ENCODE data around the gene PSMD12. TPM values are rescaled to one million over a fixed set of nuclear protein-coding genes. Genes with fewer than 3 reads are reported as not detected.
"Not testable (repeated sequence)": the region's sequence is repeated elsewhere in the genome, so short reads cannot be mapped to it uniquely, and the experiment has no call there.

Gene PSMD12
- total RNA-seq, 1 donor from 2014 or later, result 41.3 TPM

DNA sequence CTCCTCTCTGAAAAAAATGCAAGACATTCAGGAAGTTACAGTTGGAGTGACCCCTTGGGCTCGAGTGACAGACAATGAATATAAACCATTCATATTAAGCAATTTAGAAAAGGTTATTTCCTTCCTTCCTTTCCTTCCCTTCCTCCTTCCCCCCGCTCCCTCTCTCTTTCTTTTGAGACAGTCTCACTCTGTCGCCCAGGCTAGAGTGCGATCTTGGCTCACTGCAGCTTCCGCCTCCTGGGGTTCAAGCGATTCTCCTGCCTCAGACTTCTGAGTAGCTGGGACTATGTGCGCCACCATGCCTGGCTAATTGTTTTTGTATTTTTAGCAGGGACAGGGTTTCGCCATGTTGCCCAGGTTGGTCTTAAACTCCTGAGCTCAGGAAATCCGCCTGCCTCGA, 13.2 kb downstream of the PSMD12 start:
- H3K9me3 ChIP-seq, result no peaks in the 10 kb centered on the region
- intact Hi-C loops (cut with DNase I), result no loop called here
- H3K4me1 ChIP-seq, result peaks cover 8% of the 10 kb centered on the region
- no peak overlapping the region for H3K27ac ChIP-seq
- H3K4me3 ChIP-seq, result no peak overlapping the region
- TF ChIP-seq, protein P1, sequence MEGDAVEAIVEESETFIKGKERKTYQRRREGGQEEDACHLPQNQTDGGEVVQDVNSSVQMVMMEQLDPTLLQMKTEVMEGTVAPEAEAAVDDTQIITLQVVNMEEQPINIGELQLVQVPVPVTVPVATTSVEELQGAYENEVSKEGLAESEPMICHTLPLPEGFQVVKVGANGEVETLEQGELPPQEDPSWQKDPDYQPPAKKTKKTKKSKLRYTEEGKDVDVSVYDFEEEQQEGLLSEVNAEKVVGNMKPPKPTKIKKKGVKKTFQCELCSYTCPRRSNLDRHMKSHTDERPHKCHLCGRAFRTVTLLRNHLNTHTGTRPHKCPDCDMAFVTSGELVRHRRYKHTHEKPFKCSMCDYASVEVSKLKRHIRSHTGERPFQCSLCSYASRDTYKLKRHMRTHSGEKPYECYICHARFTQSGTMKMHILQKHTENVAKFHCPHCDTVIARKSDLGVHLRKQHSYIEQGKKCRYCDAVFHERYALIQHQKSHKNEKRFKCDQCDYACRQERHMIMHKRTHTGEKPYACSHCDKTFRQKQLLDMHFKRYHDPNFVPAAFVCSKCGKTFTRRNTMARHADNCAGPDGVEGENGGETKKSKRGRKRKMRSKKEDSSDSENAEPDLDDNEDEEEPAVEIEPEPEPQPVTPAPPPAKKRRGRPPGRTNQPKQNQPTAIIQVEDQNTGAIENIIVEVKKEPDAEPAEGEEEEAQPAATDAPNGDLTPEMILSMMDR (IDR thresholded peaks at IDR 0.05), result no peak
- H3K36me3 ChIP-seq, result peaks cover 97% of the 10 kb centered on the region
- no peaks in the 10 kb centered on the region for H3K27me3 ChIP-seq (ENCODE audit: low read depth)
- no peak for DNase-seq
- ATAC-seq, result no peak

DNA sequence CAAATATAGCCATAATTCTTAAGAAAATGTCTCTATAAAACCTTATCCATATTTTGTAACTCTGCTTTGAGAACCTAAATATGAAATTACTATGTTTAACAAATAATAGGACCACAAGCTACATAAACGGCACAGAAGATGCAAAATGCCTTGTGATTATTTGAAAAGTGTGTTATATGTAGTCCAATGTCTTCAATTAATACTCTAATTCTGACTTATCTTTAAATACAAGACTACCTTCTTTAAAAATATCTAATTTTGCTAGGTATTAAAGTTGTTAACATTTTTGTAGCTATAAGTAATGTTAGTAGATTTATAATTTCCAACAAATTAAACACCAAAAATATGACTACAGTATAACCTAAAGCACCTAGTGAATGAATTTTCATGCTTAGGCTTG, 17.0 kb downstream of the PSMD12 start:
- intact Hi-C loops (cut with DNase I), result no loop called here
- Histone ChIP-seq H3K36me3 (peaks cover 100% of the 10 kb centered on the region), H3K4me1 (peaks cover 8% of the 10 kb centered on the region), H3K27ac (no peak overlapping the region), H3K27me3 (ENCODE audit: low read depth) (no peaks in the 10 kb centered on the region), H3K9me3 (no peaks in the 10 kb centered on the region), H3K4me3 (no peak overlapping the region)
- TF ChIP-seq, protein P1 (IDR thresholded peaks at IDR 0.05), result no peak
- DNase-seq (no peak), ATAC-seq (no peak)

DNA sequence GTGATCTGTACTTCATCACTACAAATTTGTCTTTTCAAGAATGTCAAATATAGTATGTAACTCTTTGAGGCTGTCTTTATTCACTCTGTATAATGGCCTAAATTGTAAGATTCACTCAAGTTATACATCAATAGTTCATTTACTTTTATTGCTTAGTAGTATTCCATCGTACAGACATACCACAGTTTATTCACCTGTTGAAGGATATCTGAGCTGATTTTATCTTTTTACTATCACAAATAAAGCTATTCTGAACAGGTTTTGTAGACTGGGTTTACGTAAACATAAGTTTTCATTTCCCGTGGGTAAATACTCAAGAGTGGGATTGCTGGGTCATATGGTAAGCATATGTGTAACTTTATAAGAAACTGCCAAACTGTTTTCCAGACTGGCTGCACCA, 18.6 kb downstream of the PSMD12 start:
- H3K27ac ChIP-seq, result no peak overlapping the region
- peaks cover 7% of the 10 kb centered on the region for H3K4me1 ChIP-seq
- peaks cover 100% of the 10 kb centered on the region for H3K36me3 ChIP-seq
- no peak for DNase-seq
- no peak for ATAC-seq
- no peaks in the 10 kb centered on the region for H3K9me3 ChIP-seq
- TF ChIP-seq, protein P1 (IDR thresholded peaks at IDR 0.05), result no peak
- H3K27me3 ChIP-seq (ENCODE audit: low read depth), result no peaks in the 10 kb centered on the region
- intact Hi-C loops (cut with DNase I), result no loop called here
- H3K4me3 ChIP-seq, result no peak overlapping the region

DNA sequence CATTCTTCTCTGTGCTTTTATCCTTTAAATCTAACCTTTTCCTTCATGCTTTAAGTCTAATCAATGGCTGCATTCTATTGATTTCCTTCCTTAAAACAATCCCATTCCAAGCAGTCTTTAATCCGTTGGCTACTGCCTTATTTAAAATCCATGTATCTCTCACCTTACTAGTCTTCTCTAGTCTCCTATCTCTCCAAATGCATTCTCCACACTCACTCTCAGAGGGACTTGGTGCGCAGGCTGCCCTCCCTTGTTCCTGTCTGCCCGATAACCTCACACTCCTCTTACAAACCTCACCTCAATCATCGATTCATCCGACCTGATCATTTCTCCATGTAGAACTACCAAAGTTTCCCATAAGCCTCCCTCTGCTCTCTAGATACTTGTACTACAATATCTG, 23.1 kb downstream of the PSMD12 start:
- TF ChIP-seq, protein P1 (IDR thresholded peaks at IDR 0.05), result no peak
- Histone ChIP-seq H3K9me3 (no peaks in the 10 kb centered on the region), H3K27ac (no peak overlapping the region), H3K4me3 (no peak overlapping the region), H3K4me1 (no peaks in the 10 kb centered on the region), H3K27me3 (ENCODE audit: low read depth) (no peaks in the 10 kb centered on the region), H3K36me3 (peaks cover 97% of the 10 kb centered on the region)
- DNase-seq (no peak), ATAC-seq (no peak)
- intact Hi-C loops (cut with DNase I), result no loop called here

DNA sequence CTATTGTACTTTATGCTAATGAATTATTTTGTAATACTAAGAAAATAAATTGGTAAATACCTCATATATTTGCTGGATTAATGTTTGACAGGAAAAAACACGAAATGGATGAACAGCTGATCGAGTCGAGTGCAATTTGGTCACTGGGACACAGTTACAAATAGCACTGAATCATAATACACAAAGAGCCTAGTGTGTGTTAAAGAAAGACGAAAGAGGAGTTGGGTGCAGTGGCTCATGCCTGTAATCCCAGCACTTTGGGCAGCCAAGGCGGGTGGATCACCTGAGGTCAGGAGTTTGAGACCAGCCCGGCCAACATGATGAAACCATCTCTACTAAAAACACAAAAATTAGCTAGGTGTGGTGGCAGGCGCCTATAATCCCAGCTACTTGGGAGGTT, 28.0 kb downstream of the PSMD12 start:
- H3K4me3 ChIP-seq; H3K27me3 ChIP-seq (ENCODE audit: low read depth); H3K9me3 ChIP-seq; DNase-seq; ATAC-seq; intact Hi-C loops (cut with DNase I); H3K27ac ChIP-seq; H3K4me1 ChIP-seq: not testable (repeated sequence)
- peaks cover 48% of the 10 kb centered on the region for H3K36me3 ChIP-seq

DNA sequence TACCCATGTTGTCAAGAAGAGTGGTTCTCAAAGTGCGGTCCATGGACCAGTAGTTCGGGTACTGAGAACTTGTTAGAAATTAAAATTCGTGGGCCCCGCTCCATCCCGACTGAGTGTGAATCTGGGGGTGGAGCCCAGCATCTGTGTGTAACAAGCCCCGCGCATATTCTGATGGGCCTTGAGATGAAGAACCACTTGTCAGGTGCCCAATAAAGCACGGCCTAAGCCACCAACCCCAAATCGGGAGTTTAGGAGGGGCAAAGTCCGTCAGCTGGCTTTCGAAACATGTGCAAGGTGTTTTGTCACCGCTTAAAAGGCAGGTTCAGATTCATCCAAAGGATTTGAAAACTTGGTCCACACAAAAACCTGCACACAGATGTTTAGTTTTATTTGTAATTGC, 29.5 kb downstream of the PSMD12 start:
- no peak for DNase-seq
- TF ChIP-seq, protein P1 (IDR thresholded peaks at IDR 0.05), result no peak
- H3K4me1 ChIP-seq, result no peaks in the 10 kb centered on the region
- intact Hi-C loops (cut with DNase I), result no loop called here
- peaks cover 33% of the 10 kb centered on the region for H3K36me3 ChIP-seq
- H3K9me3 ChIP-seq, result no peaks in the 10 kb centered on the region
- H3K4me3 ChIP-seq, result no peak overlapping the region
- no peaks in the 10 kb centered on the region for H3K27me3 ChIP-seq (ENCODE audit: low read depth)
- no peak overlapping the region for H3K27ac ChIP-seq
- ATAC-seq, result no peak

Measured in lower lobe of right lung (tissue), 2 donors.